A673 (cell line): ENCODE data around the gene GAS6.

Experiments
- EZH2 ChIP-seq: fragments of 200-600 bp; sonication (generic); IDR thresholded peaks from 2 replicates; pipeline ENCODE4 v1.6.1; 2017; ENCODE audit warnings: borderline replicate concordance, low read depth, mild to moderate bottlenecking, mixed read lengths, antibody characterized with exemption, low read length; ENCODE audit not compliant: poor library complexity, severe bottlenecking
- TF ChIP-seq, protein P1 (sequence below): fragments of 300-800, 200-600 bp; sonication (generic); conservative IDR thresholded peaks from 2 replicates; pipeline ENCODE4 v1.5.1; 2017; ENCODE audit warnings: low read depth, mild to moderate bottlenecking, antibody characterized with exemption, low read length, moderate library complexity, mixed read lengths

DNA sequence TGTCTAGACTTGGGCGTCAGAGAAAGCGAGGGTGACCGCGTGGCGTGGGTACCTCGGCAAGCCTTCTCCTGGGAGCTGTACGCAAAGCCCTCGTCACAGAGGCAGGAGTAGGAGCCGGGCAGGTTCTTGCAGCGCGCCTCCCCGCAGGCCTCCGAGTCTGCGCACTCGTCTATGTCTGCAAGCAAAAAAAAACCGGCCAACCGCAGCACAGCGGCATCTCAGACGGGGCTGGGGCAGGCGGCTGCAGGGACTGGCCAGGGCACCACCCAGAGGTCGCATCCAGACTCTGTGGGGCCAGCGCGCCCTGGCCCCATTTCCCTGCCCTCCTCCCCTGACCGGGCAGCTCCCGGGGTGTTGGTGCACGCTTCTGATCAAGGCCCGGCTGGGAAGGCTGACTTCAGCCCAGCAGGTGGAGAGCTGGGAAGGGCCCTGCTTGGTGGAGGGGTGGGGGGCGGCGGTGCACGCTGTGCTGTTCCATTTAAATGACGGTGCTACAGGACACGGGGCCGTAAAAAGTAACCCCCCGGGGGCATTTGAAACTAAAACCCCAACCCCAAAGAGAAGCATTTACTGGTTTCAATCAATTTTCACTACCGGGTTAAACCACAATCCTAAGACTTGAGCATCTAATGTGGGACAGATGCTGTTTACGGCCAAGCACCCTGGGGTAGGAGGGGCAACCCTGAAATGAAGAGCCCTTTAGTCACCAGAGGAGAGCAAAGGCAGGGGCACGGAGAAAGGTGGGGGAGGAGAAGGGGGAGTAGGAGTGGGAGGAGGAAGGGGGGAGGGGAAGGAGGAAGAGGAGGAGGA is 28.2 kb downstream of the GAS6 start:
- TF ChIP-seq, protein P1, sequence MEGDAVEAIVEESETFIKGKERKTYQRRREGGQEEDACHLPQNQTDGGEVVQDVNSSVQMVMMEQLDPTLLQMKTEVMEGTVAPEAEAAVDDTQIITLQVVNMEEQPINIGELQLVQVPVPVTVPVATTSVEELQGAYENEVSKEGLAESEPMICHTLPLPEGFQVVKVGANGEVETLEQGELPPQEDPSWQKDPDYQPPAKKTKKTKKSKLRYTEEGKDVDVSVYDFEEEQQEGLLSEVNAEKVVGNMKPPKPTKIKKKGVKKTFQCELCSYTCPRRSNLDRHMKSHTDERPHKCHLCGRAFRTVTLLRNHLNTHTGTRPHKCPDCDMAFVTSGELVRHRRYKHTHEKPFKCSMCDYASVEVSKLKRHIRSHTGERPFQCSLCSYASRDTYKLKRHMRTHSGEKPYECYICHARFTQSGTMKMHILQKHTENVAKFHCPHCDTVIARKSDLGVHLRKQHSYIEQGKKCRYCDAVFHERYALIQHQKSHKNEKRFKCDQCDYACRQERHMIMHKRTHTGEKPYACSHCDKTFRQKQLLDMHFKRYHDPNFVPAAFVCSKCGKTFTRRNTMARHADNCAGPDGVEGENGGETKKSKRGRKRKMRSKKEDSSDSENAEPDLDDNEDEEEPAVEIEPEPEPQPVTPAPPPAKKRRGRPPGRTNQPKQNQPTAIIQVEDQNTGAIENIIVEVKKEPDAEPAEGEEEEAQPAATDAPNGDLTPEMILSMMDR = no peak
- TF ChIP-seq EZH2 = no peak
